Epidermal melanocyte (primary cell): ENCODE results near the gene NFKBIA.
A peak's percentile ranks its signal among the peaks of the same experiment; 100 is the strongest.
"Not testable (repeated sequence)": the region's sequence is repeated elsewhere in the genome, so short reads cannot be mapped to it uniquely, and the experiment has no call there.

Experiments used
- DNase-seq: peaks from one replicate; pipeline ENCODE4 v3.0.0; 2011; ENCODE audit warnings: low spot score; ENCODE audit not compliant: insufficient read length

The NFKBIA gene

DNA sequence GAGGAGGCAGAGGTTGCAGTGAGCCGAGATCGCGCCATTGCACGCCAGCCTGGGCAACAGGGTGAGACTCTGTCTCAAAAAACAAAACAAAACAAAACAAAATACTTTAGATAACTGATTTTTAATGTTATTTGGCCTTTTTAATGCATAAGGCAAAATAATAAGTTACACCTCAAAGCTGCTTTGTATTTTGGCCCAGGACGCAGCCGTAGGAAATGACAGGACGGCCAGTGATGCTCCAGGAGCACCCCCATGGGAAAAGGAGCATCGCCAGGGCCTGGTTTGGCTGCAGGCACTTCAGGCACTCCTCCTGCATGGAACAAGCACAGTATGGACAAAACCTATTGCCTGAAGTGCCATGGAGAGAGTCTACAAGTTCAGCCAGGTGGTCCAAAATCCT, 3.5 kb upstream of the NFKBIA start:
- no peak for DNase-seq

DNA sequence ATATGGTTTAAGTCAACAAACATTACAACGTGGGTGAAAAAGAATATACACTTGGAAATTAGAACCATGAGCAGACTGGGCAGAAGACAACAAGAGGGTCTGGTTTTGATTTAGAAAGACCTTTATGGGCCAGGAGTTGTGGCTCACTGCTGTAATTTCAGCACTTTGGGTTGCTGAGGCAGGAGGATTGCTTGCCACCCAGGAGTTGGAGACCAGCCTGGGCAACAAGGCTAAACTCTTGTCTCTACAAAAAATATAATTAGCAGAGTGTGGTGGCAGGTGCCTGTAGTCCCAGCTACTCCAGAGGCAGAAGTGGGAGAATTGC, 2.7 kb upstream of the NFKBIA start:
- DNase-seq, result no peak

DNA sequence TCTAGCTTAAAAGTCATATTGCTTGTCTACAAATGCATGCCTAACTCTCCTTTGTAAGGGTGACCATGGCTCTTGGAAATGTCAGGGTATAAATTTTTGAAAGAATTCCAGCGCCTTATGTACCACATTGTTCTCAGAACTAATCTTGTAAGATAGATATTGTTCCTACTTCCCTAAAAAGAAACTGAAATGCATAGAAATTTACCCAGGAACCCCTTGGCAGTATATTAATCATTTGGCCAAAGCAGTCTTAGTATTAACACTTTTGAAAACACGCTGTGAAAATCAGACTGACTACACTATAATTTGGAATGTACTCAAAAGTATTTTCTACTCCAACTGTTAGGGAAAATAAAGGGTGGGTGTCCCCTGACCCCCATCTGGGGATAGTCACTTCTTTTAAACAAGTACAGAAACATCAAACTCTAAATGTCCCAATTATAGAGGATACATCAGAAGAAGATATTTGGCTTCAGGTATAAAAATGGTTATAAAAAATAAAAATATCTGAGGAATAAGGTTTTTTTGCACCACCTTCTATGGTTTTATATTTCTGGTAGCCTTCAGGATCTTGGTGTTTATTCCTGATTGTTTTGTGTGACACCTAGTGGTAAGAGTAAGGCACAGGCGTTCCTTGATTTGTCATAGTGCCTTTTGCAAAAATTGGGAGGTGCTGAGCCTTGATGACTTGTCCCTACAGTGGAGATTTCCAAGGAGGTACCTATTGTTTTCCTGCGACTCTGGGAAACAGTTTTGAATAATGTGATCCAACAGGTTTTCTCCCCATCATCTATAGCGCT, 2.2 kb upstream of the NFKBIA start:
- peak; percentile 68 for DNase-seq

DNA sequence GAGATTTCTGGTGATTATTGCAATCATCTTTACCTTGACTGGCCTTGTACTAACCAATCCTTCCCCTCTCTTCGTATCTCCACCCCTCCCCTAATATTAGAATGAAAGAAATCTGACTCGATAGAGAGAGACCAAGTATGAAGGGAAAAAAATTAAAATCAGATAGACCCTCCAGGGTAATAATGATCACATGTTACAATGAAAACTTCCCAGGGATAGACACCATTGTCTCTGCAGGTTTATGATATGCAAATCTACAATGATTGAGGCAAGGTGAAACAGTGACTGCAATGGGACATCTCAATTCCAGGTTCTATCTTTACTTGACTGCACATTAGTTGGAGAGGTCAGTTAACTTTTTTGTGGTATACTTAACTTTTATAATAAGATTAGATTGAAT, 1.5 kb upstream of the NFKBIA start:
- DNase-seq, result no peak

DNA sequence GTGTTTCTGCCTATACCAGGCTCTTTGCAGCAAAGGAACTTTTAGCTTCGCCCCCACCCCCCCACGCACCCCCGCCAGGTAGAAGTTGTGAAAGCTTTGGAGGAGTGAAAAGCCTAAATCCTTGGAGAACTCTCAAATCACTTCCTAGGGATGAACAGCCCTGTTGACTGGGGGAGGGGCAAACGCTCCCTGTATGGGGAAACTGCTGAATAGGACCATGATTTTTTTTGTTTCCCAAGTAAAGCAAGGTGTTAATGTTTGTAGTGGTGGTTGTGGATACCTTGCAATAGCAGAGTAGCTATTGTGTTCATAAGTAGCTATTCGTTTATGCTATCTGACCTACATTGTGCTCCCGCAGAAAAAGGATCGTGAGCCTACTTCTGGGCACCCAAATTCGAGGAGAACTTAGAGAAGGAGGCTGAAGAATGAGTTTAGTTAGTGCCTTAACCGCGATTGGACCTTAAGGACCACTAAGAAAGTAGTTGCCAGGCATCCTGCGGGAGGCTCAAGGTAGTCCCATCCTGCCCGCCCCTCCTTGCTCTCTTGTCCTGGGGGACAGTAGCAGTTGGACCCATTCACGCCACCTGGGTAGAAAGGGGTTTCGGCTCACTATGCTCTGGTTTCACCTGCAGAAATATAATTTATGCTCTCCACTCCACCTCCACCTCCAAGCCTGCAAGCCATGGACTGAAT, 901 bp upstream of the NFKBIA start:
- no peak for DNase-seq

DNA sequence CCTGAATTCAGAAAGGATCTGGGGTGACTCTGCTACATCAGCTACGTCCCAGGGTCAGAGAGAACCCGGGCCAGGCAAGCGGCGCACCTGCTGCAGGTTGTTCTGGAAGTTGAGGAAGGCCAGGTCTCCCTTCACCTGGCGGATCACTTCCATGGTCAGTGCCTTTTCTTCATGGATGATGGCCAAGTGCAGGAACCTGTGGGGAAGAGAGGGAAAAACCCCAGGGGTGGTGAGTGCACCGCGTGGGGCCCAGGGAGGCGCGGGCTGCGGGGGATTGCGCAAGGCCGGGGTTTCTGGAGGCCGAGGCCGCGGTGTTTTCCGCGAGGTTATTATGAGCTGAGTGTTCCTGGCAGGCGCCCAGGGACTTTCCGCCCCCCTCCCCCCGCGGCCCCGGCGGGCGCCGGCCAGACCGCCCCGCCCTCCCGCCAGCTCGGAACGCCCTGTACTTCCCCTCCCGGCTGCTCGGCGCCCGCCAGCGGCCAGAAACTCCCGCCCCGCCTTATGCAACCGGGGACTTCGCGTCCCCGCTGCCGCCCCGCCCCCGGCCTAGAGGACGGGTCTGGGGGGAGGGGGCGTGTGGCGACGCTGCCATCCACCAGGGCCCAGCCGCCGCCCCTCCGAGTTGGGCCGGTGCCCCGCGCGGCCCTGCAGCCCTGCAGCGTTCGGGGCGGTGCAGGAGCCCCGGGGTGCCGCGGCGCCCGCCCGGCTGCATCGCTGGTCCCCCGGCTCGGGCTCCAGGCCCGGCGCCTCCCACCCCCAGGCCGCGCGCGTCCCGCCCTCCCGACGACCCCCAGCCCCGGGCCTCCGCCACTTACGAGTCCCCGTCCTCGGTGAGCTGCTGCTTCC, 723 bp downstream of the NFKBIA start:
- peak; percentile 88 for DNase-seq

DNA sequence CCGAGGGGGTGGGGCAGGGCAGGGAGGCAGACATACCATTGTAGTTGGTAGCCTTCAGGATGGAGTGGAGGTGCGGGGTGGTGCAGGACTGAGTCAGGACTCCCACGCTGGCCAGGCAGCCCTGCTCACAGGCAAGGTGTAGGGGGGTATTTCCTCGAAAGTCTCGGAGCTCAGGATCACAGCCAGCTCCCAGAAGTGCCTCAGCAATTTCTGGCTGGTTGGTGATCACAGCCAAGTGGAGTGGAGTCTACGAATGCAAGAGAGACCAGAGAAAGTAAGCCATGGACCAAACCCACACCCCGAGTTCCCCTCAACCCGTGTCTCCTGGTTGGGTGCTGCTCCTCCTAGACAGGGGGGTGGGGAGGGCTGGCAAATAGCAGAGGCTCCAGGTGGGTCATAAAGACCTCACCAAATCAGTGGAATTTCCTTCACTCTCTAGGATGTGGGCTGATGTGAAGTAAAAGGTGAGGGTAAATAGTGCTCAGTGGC, 1.4 kb downstream of the NFKBIA start:
- no peak for DNase-seq

DNA sequence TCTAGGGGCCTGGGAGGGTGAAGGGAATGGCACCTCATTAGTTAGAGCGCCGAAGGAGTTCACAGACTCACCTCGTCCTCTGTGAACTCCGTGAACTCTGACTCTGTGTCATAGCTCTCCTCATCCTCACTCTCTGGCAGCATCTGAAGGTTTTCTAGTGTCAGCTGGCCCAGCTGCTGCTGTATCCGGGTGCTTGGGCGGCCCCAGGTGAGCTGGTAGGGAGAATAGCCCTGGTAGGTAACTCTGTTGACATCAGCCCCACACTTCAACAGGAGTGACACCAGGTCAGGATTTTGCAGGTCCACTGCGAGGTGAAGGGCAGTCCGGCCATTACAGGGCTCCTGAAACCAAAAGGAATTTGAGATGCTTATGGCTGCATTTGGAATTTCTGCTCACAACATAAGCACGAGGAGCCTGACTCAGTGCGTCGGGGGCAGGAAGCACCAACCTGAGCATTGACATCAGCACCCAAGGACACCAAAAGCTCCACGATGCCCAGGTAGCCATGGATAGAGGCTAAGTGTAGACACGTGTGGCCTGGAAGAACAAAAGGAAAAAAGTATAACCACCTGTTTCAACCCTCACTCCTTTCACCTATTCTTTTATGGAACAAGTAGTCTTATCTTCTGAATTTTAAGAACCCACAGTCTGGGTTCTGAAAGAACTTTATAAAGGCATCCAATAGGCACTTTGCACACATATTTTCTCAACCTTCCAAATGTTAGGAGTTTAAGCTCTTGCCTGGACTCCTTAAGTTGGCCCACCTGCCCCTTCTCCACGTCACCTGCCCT, 2.0 kb downstream of the NFKBIA start:
- DNase-seq, result no peak

DNA sequence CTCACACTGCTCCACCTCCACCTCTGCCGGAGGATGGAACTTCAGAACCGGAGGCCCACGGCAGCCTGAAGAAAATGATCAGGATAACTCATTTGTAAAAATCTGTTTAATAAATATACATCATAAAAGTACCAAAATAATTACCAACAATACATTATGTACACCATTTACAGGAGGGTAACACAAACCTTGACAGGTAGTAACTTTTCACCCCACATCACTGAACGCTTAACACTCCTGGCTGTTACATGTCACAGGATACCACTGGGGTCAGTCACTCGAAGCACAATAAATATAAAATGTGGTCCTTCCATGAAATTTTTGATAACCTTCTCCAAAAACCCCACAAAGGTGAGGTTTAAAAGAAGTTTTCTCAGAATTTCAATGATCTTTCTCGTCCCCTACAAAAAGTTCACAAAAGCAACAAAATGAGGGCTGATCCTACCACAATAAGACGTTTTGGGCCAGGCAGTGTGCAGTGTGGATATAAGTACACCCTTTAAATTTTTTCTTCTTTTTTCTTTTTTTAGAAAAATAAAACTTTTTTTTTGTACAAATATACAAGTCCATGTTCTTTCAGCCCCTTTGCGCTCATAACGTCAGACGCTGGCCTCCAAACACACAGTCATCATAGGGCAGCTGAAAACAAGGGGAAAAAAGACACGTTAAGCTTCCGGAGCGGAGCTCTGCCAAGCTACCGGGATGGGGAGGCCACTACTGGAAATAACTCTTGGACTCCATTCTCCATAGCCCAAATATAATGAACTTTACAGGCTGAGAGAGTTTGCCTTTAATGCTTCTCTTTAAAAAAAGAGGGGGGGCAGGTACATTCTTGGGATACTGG, 2.9 kb downstream of the NFKBIA start:
- DNase-seq, result no peak

DNA sequence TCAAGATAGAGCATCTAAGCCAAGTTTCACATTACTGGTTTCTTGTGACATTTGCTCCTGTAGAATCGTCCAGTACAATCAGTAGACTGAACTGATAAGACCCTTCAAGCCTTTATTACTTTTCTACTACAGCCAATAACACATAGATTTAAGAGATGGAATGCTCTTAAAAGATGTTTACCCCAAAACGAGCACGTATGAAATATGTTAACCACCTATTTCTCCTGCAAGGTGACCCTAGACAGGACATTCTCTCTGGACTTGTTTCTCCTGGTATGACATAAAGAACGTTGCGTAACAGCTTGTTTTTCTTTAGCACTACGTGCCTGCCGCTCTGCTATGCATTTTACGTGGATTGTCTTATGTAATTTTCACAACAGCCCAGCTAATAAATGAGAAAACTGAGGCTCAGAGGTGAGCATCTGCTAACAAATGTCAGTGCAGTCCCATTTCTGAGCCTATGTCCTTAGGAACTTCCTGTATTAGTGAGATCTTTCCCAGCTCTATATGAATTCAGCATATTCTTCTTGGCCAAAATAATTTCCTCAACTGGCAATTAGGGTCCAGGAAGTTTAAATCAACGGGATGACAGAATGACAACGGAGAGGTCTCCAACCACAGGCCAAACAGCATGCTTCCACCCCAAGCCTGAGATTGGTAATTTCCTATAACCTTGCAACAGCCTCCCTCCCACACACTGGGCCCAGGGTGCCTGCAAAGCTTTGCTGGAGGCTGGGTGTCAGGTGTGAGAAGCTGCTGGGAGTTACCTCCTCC, 3.7 kb downstream of the NFKBIA start:
- DNase-seq, result no peak

DNA sequence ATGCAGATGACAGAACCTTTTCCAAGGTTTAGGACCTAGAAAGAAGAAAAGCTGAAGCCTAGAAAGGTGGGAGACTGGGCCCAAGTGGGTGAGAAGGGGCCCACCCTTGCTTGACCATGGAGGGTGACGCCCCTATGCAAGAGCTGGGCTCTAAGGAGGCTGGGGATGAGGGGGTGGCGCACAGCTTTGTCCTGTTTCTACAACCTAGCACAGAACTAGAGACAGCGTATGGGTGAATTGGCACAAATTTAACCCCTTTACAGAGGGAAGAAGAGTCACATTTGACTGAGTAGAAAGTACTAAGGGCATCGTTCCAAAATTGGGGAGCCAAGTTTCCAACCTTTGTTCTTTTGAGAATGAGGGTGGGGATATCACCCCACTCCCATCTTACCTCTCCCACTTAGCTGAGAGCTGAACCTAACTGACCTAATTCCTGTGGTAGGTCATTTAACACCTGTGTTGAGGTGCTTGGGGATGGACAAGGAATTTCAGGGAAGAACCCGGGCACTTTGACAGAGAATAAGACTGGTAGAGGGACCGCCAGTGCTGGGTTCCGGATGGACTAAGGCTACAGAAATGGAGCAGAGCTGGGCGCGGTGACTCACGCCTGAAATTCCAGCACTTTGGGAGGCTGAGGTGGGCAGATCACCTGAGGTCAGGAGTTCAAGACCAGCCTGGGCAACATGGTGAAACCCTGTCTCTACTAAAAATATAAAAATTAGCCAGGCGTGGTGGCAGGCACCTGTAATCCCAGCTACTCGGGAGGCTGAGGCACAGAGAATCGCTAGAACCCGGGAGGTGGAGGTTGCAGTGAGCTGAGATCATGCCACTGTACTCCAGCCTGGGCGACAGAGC, 5.2 kb downstream of the NFKBIA start:
- no peak for DNase-seq

DNA sequence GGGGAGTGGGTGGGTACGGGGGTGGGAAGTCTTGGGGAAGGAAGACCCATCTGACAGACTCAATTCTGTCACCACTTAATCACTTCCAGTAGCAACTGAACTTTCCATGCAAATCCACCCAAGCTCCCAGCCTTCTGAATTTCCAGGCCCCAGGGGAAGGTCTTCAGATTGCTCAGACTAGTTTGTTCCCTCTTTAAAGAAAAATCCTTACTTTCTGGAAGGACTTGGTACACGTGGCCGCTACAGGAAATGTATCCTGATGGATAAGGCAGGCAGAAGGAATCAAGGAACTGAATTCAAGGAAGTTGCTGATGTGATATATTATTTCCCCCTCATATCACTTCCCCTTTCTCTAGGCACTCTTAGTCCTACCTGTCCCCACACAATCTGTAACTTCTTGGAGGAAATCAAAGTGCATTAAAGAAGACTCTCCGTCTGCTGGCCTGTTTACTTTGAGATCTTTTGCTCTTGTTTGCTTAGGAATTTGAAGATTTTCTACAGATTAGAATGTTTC, 6.4 kb downstream of the NFKBIA start:
- DNase-seq, result no peak

DNA sequence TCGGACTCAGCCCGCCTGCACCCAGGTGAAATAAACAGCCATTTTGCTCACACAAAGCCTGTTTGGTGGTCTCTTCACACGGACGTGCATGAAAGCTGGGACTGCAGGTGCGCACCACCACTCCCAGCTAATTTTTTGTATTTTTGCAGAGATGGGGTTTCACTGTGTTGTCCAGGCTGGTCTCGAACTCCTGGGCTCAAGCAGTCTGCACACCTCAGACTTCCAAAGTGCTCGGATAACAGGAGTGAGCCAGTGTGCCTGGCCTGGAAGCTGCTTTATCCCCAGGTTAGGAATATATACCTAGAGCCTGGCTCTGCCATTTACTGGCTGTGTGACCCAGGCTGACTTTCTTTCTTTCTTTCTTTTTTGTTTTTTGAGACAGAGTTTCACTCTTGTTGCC, 7.9 kb downstream of the NFKBIA start:
- not testable (repeated sequence) for DNase-seq

DNA sequence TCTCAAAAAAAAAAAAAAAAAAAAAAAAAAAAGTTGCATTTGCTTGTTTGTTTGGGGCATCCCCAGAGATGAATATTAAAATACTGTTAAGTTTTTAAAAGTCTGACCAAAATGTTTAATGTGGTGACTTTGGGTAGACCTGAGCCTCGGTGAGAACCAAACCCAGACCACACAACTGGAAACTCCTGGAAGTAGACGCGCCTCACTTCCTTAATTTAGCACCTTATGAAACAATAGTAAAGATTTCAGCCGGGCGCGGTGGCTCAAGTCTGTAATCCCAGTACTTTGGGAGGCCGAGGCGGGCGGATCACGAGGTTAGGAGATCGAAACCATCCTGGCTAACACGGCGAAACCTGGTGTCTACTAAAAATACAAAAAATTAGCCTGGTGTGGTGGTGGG, 9.3 kb downstream of the NFKBIA start:
- DNase-seq, result no peak

DNA sequence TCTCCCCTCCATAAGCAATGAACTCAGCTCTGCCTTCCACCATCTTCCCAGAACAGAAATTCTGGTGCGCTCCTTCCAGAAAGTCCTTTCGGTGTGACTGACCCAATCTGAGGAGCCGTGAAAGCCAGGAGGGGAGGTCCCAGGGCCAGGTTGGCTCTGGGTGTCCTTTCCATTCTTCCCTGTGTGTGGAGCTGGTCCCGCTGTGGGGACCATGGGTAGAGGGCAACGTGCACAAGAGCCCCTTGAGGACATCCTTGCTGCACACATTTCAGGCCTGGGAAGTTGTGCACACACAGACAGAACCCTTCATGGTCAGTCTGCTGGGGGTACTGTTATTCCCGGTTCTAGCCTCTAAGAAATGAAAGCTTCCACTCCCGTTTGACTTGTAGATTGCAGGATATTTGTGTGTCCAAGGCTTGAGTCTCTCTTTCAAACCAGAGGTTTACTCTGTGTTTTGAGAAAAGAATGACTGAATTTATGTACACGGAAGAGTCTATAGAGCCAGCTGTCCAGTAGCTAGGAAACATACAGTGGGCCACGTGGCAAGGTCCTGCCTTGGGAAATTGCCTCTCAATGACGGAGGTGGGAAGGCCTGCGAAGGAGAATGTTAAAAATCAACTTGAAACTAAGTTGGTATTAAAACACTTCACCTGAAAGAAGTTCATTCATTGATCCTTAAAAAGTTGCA, 10.1 kb downstream of the NFKBIA start:
- DNase-seq, result no peak

DNA sequence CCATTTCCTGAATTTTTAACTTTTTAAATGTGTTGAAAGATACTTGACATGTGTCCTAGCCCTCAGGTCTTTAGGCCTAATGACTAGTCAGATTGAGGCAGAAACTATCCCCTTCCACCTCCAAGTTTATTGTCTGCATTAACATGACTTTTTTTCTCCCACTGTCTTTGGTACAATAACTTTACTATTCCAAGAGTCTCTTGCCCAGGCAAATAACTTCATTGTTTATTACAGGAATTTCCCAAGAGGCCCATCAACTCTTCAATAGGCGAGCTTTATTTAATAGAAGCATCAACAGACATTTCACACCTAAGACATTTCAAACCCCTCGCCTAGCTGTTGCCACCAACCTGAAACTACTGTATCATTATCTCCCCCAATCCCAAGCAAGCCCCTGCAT, 10.7 kb downstream of the NFKBIA start:
- DNase-seq, result no peak

DNA sequence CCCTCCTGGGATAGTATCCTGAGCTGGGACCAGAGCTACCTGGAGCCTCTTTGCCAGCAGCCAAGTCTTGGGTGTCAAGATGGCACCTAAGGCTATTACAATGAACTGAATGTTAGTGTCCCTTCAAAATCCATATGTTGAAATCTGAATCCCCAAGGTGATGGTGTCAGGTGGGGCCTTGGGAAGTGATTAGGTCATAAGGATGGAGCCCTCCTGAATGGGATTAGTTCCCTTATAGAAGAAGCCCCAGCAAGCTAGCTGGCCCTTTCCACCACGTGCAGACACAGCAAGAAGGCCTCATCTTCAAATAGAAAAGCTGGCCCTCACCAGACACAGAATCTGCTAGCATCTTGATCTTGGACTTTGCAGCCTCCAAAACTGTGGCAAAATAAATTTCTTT, 12.4 kb downstream of the NFKBIA start:
- DNase-seq, result no peak

DNA sequence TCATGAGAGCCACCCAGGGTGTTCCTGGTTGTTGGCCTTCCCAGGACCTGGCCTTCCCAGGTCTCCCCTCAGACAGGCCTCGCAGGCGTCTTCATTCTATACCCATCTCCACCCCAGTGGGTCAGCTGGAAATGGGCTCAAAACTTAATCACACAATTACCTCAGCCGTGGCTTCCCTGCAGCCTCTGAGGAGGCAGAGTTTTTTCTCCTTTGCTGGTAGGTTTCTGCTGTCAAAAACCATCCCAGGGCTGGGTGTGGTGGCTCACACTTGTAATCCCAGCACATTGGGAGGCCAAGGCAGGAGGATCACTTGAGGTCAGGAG, 13.2 kb downstream of the NFKBIA start:
- no peak for DNase-seq
